Measurements from ENCODE around the gene UBE2L5.

The UBE2L5 gene

GRCh38 chr13:30477346-30478195 is 55.3 kb downstream of the UBE2L5 start:
- DNase-seq (ENCODE audit: low read depth): no peak
